WTC11 (cell line): ENCODE results near the gene RIMBP2. TPM values are rescaled to one million over a fixed set of nuclear protein-coding genes. Genes with fewer than 3 reads are reported as not detected.
"Not testable (repeated sequence)": the region's sequence is repeated elsewhere in the genome, so short reads cannot be mapped to it uniquely, and the experiment has no call there.

ENCODE experiments used
- ATAC-seq: fragments of 200-7000 bp; cut with Tn5 transposase; 2 replicates; pipeline ENCODE4 v1.10.0; 2021; ENCODE audit warnings: mild to moderate bottlenecking, moderate library complexity
- CTCF ChIA-PET: fragments of 300-600 bp; sonication (Branson Sonifier 250); formaldehyde crosslinking; loops from one replicate; lab custom pipeline; 2021; ENCODE audit warnings: antibody characterized with exemption; lab: Charles Lee
- POLR2A ChIA-PET: fragments of 350-600 bp; sonication (Branson Sonifier 250); formaldehyde crosslinking; loops from one replicate; lab custom pipeline; 2021; ENCODE audit warnings: antibody characterized with exemption; lab: Charles Lee
- DNase-seq: peaks from one replicate; pipeline ENCODE4 v3.0.0; 2021; ENCODE audit warnings: low spot score
- H3K27ac Mint-ChIP-seq: 2 replicates; pipeline ENCODE4 v1.8.0; 2021; ENCODE audit warnings: mixed read lengths
- H3K27me3 Mint-ChIP-seq: 2 replicates; pipeline ENCODE4 v1.8.0; 2021; ENCODE audit warnings: low read depth, mild to moderate bottlenecking, moderate library complexity, mixed read lengths
- H3K36me3 Mint-ChIP-seq: 2 replicates; pipeline ENCODE4 v1.8.0; 2021; ENCODE audit warnings: mixed read lengths
- H3K4me1 Mint-ChIP-seq: 2 replicates; pipeline ENCODE4 v1.8.0; 2022; ENCODE audit warnings: mixed read lengths
- H3K4me3 Mint-ChIP-seq: 2 replicates; pipeline ENCODE4 v1.8.0; 2021; ENCODE audit warnings: mild to moderate bottlenecking, moderate library complexity, mixed read lengths
- H3K9me3 Mint-ChIP-seq: 2 replicates; pipeline ENCODE4 v1.8.0; 2021; ENCODE audit warnings: mixed read lengths
- CBFB ChIP-seq: sonication (generic); formaldehyde crosslinking; IDR thresholded peaks from 2 replicates; pipeline ENCODE4 v1.8.1; 2022; ENCODE audit warnings: mild to moderate bottlenecking, low read depth, missing genetic modification reagents
- CTCF ChIP-seq: fragments of 200-600 bp; IDR thresholded peaks from 2 replicates; pipeline ENCODE4 v1.8.0; 2022; ENCODE audit warnings: antibody characterized with exemption
- PRDM15 ChIP-seq: sonication (generic); formaldehyde crosslinking; IDR thresholded peaks from 2 replicates; pipeline ENCODE4 v1.8.0; 2022; ENCODE audit warnings: missing genetic modification reagents
- RORB ChIP-seq: fragments of 250-450 bp; sonication (Bioruptor Pico); IDR thresholded peaks from 2 replicates; pipeline ENCODE4 v1.9.0; 2021; ENCODE audit warnings: mild to moderate bottlenecking
- SMAD3 ChIP-seq: sonication (generic); formaldehyde crosslinking; IDR thresholded peaks from 2 replicates; pipeline ENCODE4 v1.8.0; 2022; ENCODE audit warnings: missing genetic modification reagents, mild to moderate bottlenecking, borderline replicate concordance
- STAT6 ChIP-seq: sonication (generic); formaldehyde crosslinking; conservative IDR thresholded peaks from 2 replicates; pipeline ENCODE4 v1.8.1; 2023; ENCODE audit warnings: mild to moderate bottlenecking, low read depth, missing genetic modification reagents, moderate library complexity
- TP53 ChIP-seq: sonication (generic); formaldehyde crosslinking; IDR thresholded peaks from 2 replicates; pipeline ENCODE4 v1.8.1; 2023; ENCODE audit warnings: mild to moderate bottlenecking, missing genetic modification reagents
- USF1 ChIP-seq: sonication (generic); formaldehyde crosslinking; IDR thresholded peaks from 2 replicates; pipeline ENCODE4 v1.8.0; 2022; ENCODE audit warnings: mild to moderate bottlenecking, missing genetic modification reagents
- ZNF138 ChIP-seq: sonication (generic); formaldehyde crosslinking; conservative IDR thresholded peaks from 2 replicates; pipeline ENCODE4 v1.8.1; 2022; ENCODE audit warnings: mild to moderate bottlenecking, moderate library complexity, missing genetic modification reagents
- ZNF281 ChIP-seq: sonication (generic); formaldehyde crosslinking; IDR thresholded peaks from 2 replicates; pipeline ENCODE4 v1.8.0; 2023; ENCODE audit warnings: mild to moderate bottlenecking, missing genetic modification reagents
- ZNF425 ChIP-seq: fragments of 250-450 bp; sonication (Bioruptor Pico); conservative IDR thresholded peaks from 2 replicates; pipeline ENCODE4 v1.9.0; 2021; ENCODE audit warnings: mild to moderate bottlenecking
- total RNA-seq: library from RNA; stranded (reverse); gene quantifications from 3 replicates; pipeline ENCODE4 v1.2.3, GENCODE V29; 2021

The RIMBP2 gene
- total RNA-seq, 1 experiment from 2014 or later: 2.6 TPM

- no peak for TF ChIP-seq CBFB
- no peak for TF ChIP-seq CTCF
- no peak for TF ChIP-seq ZNF138
- TF ChIP-seq ZNF425 (CRISPR knock-in tag): no peak
- no peak for TF ChIP-seq PRDM15 (CRISPR knock-in tag)
- no peak for TF ChIP-seq RORB
Observed at GRCh38 chr12:130689408-130690405, 26.4 kb downstream of the RIMBP2 start (continued).

- H3K27ac Mint-ChIP-seq, H3K27me3 Mint-ChIP-seq, H3K4me1 Mint-ChIP-seq, DNase-seq, POLR2A ChIA-PET, H3K9me3 Mint-ChIP-seq, ATAC-seq, H3K36me3 Mint-ChIP-seq, H3K4me3 Mint-ChIP-seq: not testable (repeated sequence)
- CTCF ChIA-PET: interaction anchor here (1.0 kb wide), 1 partner anchor 15 kb away, joined by 3 read pairs; no protein-coding TSS in a partner anchor
Observed at GRCh38 chr12:130688999-130689398, 27.1 kb downstream of the RIMBP2 start.

GRCh38 chr12:130687796-130688778 is 28.0 kb downstream of the RIMBP2 start:
- Mint-ChIP-seq H3K4me1 (0 out of 2 replicates have a peak, but pooled peaks cover 2% of the 10 kb centered on the region), H3K36me3 (no peaks in the 10 kb centered on the region), H3K9me3 (no peaks in the 10 kb centered on the region), H3K27me3 (peaks cover 3% of the 10 kb centered on the region; the same call in 1 of the 2 replicates), H3K27ac (no peak overlapping the region), H3K4me3 (no peak overlapping the region)
- CTCF ChIA-PET: no interaction called here
- ATAC-seq: no peak
- DNase-seq: no peak
- POLR2A ChIA-PET: no interaction called here
- TF ChIP-seq STAT6 (CRISPR knock-in tag) (no peak), ZNF281 (CRISPR knock-in tag) (no peak), TP53 (no peak), SMAD3 (CRISPR knock-in tag) (no peak), USF1 (no peak)
